DMS79 treated with DMSO at 0.1 percent for 48 hours (cell line): Measurements from ENCODE around the gene MMP23B.
"Not testable (repeated sequence)": the region's sequence is repeated elsewhere in the genome, so short reads cannot be mapped to it uniquely, and the experiment has no call there.

Experiments used
- DNase-seq: peaks from one replicate; lab custom pipeline; 2025; lab: John Stamatoyannopoulos, UW

MMP23B gene

DNA sequence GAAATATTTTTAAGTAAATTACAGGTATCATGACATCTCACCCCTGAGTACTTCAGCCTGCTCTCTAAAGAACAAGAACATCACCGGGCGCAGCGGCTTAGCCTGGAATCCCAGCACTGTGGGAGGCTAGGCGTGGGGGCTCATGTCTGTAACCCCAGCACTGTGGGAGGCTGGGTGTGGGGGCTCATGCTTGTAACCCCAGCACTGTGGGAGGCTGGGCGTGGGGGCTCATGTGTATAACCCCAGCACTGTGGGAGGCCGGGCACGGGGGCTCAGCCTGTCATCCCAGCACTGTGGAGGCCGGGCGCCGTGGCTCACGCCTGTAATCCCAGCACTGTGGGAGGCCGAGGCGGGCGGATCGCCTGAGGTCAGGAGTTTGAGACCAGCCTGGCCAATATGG lies 34.6 kb downstream of the MMP23B start:
- DNase-seq = no peak

DNA sequence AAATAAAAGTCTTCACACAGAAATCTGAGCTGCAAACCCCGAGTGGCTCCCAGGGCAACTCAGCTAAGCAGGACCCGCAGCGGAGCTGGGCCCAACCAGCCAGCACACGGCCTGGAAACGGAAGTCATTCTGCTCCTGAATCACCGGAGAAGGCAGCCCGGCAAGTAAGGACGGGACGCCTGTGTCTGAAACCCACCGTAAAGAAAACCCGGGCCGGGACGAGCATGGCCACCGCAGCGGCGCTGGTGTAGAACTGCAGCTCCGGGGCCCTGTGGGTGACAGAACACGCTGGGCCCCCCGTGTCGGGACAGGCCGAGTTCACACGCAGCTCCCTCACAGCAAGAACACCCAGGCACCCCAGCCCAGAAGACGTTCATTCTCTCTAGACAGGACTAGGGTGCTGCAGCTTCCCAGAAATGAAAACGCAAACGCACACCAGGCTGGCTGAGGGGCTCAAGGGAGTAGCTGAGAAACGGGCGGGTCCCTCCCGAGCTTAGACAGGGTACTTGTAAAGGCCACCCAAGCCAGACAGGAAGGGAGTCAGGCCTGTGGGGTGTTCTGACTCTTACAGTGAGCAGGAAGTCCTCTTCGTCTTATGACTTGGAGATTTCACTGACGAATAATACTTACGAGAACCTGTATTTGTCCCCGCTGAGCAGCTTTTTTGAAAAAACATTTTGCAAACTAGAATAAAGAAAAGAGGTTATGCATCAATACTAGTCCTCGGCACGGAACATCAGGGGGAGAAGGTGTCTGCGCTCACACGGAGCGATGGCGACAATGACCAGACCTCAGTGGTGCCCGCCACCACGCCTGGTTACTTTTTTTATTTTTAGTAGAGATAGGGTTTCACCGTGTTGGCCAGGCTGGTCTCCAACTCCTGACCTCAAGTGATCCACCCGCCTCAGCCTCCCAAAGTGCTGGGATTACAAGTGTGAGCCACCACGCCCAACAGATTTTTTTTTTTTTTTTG lies 37.8 kb downstream of the MMP23B start:
- DNase-seq = no peak

DNA sequence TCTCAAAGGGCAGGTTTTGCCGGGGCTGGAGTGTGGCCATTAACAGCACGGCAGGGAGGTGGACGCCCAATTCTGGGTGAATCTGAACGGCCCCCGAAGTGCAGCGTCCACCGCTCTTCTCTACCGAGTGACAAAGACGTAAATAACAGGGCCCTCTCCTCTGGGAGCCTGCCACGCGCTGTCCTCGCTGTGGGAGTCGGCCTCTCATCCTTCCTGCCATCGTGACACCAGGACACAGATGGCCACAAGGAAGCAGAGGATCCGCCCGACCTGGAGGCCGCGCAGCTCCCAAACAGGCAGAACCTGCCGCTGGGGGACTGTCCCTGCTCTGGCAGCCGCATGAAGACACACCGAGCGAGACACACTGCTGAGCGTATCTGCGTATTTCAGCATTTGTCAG lies 38.9 kb downstream of the MMP23B start:
- DNase-seq = no peak

DNA sequence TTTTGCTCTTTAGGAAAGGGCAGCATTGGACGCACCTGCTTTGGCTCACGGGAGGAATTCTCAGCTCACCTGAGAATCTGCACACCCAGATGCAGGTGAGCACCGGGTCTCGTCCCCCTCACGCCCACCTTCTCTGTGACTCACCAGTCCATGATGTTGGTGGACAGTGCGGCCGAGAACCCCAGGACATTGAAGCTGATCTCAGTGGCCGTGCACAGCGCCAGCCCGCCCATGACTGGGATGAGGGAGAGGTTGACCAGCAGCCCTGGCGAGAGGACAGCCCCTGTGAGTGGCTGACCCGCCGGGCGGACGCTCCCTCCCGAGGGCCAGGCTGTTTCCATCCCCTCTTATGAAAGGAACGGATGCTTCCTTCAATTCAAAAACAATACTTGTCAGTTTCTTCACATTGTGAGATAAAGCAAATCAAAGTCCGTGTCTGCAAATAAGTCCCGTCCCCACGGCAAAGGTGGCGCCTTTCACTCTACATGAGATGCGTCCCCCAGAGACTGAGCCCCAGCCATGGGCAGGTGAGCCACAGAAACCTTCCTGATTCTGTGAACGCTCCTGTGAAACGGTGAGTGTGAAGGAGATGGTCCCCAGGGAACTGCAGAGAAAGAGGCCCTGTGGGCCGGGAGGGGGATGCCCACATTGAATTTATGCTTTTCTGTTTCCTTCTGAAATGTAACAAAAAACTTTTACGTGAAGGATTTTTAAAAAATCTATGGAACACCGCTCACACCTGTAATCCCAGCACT lies 39.6 kb downstream of the MMP23B start:
- no peak for DNase-seq

DNA sequence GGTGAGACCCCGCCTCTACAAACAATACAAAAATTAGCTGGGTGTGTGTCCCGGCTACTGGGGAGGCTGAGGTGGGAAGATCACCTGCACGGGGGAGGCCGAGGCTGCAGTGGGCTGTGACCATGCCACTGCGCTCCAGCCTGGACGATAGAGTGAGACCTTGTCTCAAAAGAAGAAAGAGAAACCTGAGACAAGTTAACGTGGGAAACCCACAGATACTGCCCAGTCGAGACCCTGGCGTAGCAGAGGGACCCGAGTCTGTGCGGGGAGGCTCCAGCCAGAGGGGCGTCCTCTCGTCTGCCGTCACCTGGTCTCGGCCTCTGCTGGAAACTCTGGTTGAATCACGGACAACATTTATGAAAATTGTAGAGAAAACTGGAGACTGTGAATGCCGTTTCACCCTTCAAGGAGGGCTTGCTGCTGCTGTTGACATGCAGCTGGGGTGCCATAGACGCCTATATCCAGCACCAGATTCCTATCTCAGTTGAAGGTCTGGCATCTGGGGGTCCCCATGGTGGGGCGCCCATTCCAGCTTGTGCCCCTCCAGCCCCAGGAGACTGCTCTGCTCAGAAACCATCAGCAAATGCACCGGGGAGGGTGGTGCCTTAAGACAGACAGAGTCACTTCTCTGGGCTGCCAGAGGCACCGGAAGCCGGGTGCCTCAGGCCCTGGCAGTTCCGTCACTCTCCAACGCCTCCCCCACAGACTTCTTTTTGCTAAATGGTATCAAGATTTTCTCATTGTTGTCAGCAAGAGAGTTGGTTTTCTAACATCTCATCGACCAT lies 40.4 kb downstream of the MMP23B start:
- DNase-seq = no peak

DNA sequence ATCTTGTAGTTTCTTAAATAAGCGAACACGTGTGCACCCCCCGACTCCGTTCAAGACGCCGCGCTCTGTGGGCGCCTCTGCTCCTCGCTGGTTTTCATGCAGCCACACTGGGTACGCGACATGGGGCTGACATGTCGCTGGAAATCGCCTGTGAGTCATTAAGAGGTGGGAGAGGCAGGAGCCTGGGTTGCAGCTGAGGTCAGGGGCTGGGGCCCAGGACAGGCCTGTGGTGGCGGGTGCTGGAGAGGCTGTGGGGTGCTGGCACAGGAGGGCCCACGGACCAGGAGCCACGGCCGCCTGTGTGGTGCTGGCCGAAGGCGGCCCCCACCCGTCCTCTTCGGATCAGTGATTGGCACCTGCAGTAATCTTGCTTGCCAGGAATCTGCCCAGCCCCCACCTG lies 42.8 kb downstream of the MMP23B start:
- DNase-seq = not testable (repeated sequence)

DNA sequence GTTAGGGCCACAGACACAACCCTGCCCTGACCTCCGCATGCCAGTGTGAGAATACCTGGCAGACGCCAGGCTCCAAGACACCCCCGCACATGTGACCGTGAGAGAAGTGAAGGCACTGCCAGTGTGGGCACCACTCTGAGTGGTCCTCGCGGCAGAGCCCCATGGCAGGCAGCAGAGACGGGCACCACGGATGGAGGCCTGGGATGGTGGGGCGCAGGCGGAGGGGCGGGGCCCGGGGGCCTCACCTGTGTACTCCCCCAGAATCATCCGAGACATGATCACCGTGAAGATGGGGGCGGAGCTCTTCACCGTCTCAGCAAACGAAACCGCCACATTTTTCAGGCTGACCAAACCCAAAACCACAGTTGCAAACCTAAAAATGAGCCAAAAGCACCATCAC lies 43.2 kb downstream of the MMP23B start:
- not testable (repeated sequence) for DNase-seq

DNA sequence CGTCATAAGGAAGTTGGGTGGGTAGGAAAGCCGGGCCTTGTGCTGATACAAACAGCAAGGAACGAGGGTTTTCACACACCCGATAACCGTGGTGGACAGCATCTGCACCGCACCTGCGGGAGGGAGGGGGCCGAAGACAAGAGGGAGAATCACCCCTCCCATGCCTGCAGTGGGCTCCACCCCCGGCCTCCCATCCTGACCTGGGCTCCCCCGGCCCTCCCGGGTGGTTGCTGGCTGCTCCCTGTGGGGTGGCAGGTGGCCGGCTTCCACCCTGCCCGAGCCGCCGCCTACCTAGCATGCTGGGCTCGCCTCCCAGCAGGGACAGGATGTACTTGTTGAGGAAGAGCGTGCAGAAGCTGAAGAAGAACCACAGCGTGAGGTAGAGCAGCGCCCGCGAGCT lies 44.1 kb downstream of the MMP23B start:
- DNase-seq = not testable (repeated sequence)

DNA sequence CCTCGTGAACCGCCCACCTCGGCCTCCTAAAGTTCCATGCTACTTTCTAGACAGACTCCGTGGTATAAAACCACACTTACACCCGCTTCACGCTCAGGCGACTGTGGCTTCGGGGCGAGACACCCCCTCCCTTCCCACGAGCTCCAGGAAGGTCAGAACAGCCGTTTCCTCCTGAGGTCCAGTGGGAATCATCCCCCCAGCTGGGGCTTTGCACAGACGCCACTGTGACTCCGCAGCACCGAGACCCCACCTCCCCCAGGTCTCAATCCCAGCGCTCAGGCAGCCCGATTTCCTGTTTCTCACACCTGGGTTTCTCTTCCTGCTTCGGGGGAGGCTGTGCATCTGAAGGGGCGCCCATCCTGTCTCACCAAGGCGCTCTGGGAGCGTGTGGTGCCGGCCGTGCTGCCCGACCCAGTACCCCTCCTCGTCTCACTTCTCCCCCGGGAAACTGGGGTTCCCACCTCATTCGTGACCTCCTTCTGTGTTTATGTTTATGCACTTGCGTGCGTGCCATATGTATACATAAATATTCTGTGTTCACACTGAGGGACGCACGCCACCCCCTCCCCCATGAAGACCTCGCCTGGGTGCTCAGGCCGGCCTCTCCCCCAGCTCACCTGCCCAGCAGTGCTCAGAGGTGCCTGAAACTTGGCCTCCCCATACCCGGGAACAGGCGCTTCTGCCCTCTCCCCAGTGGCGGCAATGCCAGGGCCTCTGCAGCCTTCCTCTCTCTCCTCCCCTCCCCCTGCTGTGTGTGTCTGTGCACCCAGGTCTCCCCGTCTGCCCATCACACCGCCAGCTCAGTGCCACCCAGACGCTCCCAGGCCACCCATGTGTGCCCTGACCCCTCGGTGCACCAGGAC lies 46.0 kb downstream of the MMP23B start:
- no peak for DNase-seq

DNA sequence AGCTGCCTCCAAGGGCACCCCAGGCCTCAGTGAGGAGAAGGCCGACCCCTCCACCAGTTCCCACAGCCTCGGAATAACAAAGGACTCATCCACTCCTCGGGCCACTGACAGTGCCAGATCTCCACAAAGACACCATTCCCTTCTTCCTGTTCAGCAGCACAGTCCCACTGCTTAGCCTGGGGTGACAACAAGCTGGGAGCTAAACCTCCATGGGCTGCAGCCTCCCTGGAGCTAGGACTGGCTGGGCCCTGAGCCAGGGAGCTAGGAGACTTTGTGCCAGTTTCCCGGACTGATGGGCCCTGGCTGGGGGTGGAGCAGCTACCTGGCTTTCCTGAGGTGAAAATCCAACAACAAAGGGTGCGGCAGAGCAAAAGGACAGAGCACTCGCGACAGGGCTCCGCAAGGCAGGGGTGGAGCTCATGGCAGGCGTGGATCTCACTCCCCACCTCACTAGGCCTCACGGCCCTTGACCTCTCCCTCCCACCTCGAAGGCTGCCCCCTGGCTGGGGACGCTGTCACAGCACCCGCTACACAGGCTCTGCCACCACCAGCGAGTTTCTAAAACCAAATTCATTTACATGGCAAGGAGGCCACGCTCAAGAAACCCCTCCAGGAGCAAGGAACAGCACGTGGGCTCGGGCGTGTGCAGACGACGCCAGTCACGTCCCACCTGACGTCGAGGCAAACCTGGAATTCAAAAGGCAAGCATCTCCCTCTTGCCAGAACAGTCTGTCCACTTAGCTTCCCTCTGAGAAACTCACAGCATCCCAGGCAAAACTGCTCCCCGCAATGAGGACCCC lies 46.8 kb downstream of the MMP23B start:
- no peak for DNase-seq

DNA sequence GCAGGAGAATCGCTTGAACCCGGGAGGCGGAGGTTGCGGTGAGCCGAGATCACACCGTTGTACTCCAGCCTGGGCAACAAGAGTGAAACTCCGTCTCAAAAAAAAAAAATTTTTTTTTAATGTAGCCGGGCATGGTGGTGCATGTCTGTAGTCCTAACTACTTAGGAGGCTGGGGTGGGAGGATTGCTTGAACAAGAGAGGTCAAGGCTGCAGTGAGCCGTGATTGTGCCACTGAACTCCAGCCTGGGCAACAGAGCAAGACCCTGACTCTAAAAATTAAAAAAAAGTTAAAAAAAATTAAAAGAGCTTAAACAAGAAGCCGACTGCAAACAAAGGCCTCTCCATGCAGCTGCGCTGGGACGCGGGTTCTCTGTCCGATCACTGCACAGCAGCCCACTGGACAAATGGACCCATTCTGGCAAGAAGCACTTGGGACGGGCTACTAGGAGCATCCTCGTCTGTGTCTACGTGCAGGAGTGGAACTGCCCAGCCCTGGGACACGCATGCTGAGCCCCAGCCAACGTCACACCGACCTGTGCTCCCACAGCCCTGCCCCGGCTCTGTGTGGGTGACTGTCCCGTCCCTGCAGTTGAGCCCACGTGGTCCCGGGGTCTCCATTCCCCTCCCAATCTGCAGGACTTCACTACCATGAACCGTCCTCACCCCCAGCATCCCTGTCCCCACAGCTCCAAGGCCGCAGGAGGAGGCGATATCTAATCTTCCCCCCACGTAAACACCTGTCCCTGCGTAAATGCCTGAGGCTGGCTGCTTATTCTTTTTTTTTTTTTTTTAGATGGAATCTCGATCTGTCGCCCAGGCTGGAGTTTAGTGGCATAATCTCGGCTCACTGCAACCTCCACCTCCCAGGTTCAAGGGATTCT lies 48.3 kb downstream of the MMP23B start:
- no peak for DNase-seq

DNA sequence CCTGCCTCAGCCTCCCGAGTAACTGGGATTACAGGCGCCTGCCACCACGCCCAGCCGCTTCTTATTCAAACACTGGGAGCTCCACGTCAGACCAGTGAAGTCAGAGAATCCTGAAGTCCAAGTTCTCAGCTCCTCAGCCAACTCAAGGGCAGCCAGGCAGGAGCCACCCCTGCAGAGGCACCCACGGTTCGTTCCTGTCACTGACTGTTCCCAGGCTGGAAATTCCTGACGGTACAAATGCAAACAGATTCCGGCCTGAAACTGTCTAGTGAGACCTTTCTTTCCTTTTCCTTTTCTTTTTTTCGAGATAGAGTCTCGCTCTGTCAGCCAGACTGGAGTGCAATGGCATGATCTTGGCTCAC lies 48.9 kb downstream of the MMP23B start:
- no peak for DNase-seq

DNA sequence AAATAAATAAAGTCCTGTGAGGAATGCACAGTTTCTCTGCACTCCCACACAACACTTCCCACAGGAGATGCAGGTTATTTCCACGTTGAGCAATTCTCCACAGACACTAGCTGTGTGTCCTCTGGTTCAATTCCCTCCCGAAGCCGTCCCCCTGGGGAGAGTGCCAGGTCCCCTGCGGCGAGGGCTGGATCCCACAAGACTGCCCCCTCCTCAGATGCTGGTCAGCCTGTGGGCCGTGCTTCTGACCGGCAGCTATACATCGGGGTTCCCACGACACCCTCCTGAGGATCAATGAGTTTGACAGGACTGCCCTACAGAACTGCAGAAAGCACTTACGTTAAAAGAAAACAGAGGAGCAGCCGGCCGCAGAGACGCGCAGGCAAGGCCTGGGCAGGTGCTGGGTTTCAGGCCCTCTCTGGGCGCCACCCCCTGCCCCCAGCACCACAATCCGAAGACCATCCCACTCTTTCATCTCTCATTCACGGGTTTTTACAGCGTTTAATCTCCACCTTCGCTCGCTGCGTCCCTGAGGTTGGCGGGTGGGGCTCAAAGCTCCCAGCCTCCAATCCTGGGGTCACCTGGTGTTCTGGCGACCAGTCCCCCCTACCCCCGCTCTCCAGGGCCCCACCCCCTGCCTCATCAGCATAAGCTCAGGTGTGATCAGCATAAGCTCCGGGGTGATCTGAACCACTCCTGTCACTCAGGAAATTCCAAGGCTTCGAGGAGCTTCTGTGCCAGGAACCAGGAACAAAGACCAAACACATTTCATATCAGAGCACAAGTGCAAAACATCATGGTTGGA lies 51.3 kb downstream of the MMP23B start:
- no peak for DNase-seq
